ES-I3 (cell line): ENCODE data around the gene GRPEL2.

Experiments
- H3K36me3 ChIP-seq: 2 replicates; pipeline ENCODE4 v1.6.1; 2013; ENCODE audit warnings: mild to moderate bottlenecking, low read length, control low read depth, moderate library complexity; ENCODE audit not compliant: insufficient read depth
- H3K4me1 ChIP-seq: 2 replicates; pipeline ENCODE4 v1.6.1; 2013; ENCODE audit warnings: mild to moderate bottlenecking, control low read depth, low read length; ENCODE audit not compliant: insufficient read depth
- H3K9ac ChIP-seq: 2 replicates; pipeline ENCODE4 v1.6.1; 2013; ENCODE audit warnings: low read depth, mild to moderate bottlenecking, low read length, moderate library complexity
- H3K9me3 ChIP-seq: 2 replicates; pipeline ENCODE4 v1.6.1; 2013; ENCODE audit warnings: mild to moderate bottlenecking, low read length, moderate library complexity; ENCODE audit not compliant: control insufficient read depth, insufficient read depth

The GRPEL2 gene

DNA sequence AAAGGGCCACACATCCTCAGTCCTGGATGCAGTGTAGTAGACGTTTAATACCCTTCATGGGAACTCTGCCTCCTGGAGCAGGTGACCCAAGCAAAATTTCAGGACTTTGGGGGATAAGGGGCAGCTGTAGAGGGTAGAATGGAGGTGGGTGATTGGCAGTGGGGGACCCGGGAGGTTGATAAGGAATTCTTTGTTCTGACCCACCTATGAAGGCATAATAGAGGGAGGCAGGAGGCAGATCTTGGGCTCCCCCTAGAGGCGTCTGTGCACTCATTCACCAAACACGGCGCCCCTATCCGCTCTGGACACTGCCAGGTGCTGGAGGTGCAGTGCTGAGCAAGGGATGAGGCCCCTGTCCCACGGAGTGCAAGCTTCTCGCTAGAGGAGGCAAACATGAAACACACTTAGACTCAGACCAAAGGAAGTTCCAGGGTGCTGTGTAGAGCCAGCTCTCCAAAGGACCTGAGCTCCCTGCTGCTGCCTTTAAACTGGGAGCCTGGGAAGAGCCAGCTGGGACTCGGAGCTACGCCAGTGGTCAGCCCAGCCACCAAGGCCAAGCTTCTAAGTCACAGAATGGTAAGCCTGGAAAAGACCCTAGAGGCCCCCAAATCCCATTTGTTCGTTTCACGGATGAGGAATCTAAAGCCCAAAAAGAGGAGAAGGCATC lies 26.1 kb downstream of the GRPEL2 start:
- Histone ChIP-seq H3K36me3 (no peaks in the 10 kb centered on the region), H3K9me3 (no peaks in the 10 kb centered on the region), H3K4me1 (peaks cover 3% of the 10 kb centered on the region; the same call in 1 of the 2 replicates), H3K9ac (no peak overlapping the region)

DNA sequence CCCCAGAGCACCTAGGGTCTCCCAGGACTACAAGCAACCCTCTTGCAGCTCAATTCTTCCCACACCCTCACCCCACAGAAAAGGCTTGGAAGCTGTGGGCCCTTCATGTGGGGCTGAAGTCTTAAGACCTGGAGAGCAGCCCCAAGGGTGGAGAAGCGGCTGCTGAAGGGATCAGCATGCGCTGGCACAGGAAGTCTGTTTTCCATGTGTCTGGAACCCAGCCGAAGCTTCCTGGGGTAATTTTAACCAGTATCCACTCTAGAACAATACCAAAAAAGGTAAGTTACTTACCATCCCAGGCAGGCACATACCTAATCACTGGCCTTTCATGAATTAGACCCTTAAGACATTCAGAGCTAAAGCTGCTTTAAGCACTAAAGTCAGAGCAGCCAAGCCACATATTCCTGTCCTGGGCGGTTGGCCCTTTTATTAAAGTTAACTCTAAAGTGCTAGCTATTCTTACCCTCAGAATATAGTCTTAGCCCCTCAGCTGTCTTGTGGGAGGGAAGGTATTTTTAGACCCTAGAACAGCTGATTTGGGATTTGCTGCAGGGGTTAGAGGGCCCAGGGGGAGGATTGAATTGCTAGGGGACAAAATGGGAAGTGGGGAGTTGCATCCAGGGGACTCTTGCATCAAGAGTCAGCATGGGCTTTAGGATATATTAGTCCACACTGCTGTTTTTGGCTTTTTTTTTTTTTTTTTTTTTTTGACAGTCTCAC lies 26.9 kb downstream of the GRPEL2 start:
- H3K9ac ChIP-seq = no peak overlapping the region
- no peaks in the 10 kb centered on the region for H3K9me3 ChIP-seq
- peaks cover 2% of the 10 kb centered on the region; the same call in 1 of the 2 replicates for H3K4me1 ChIP-seq
- no peaks in the 10 kb centered on the region for H3K36me3 ChIP-seq

DNA sequence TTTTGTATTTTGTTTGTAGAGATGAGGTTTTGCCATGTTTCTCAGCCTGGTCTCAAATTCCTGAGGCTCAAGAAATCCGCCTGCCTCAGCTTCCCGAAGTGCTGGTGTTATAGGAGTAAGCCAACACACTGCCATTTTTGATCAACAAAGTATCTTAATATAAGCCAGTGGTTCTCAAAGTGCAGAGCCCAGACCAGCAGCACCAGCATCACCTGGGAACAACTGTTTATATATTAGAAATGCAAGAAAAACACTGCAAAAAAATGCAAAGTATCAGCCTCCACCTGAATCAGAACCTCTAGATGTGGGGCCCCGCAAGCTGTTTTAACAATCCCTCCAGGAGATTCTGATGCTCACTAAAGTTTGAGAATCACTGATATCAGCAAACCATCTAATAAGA lies 27.6 kb downstream of the GRPEL2 start:
- no peaks in the 10 kb centered on the region for H3K36me3 ChIP-seq
- no peaks in the 10 kb centered on the region for H3K9me3 ChIP-seq
- H3K4me1 ChIP-seq = no peaks in the 10 kb centered on the region; the same call in 1 of the 2 replicates
- no peak overlapping the region for H3K9ac ChIP-seq

DNA sequence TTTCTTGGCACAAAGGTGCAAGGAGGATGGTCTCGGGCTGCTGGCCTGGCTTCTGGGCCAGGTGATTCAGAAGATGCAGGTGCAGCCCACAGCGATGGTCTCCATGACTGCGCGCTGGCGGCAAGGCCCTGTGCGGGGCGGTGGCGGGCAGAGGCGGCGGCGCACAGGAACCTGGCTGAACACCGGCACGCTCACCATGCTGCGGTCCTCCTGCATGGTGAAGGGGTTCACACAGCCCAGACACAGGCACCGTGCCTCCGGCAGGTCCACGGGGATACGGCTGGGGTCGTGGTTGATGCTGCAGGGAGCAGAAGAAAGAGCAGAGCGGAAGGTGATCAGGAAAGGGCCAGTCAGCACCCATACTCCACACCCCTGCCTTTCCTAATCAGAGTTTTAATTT lies 29.0 kb downstream of the GRPEL2 start:
- H3K9me3 ChIP-seq = no peaks in the 10 kb centered on the region
- peaks cover 7% of the 10 kb centered on the region for H3K4me1 ChIP-seq
- no peaks in the 10 kb centered on the region for H3K36me3 ChIP-seq
- no peak overlapping the region for H3K9ac ChIP-seq

DNA sequence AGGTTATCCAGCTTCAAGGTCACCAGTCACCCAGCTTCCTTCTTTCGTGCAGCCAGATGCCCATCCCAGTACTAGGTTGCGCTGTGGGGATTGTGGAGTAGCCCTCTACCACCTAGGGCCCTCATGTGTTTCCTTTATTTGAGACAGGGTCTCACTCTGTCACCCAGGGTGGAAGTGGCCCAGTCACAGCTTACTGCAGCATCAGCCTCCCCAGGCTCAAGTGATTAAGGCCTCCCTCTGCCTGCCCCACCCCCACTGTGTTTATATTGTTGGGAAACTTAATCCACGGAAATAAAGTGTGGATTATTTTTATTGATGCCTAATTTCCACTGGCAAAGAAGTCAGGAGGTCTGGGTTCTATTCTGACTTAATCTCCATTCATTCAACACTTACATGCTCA lies 29.5 kb downstream of the GRPEL2 start:
- no peaks in the 10 kb centered on the region for H3K9me3 ChIP-seq
- peaks cover 7% of the 10 kb centered on the region for H3K4me1 ChIP-seq
- no peaks in the 10 kb centered on the region for H3K36me3 ChIP-seq
- no peak overlapping the region for H3K9ac ChIP-seq

DNA sequence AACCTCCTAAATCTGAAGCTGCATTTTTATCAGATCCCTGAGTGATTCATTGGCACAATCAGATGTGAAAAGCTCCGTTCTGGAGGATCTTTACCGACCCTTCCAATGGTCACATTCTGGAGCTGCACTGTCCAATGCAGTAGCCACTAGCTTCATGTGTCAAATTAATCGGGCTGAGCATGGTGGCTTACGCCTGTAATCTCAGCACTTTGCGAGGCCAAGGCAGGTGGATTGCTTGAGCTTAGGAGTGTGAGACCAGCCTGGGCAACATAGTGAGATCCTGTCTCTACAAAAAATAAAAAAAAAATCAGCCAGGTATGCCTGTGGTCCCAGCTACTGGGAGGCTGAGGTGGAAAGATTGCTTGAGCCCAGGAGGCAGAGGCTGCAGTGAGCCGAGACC lies 30.1 kb downstream of the GRPEL2 start:
- Histone ChIP-seq H3K9me3 (no peaks in the 10 kb centered on the region), H3K36me3 (no peaks in the 10 kb centered on the region), H3K9ac (no peak overlapping the region), H3K4me1 (peaks cover 7% of the 10 kb centered on the region)

DNA sequence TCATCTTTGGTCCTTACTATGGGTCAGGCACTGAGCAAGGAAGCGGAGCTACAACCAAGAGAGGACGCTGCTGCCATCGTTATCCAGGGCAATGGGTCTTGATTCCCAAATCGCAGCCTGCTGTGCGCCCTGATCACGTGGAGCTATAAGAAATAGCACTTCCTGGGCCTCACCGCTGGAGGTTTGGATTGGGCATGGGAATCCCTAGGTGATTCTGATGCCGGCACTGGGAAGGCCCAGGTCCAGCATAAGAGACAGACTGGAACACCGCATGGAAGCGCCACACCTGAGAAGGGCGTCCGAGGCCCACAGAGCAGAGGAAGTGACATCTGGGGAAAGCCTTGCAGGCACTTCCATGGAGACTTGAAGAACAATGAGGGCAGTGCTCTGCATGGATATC lies 30.8 kb downstream of the GRPEL2 start:
- Histone ChIP-seq H3K36me3 (no peaks in the 10 kb centered on the region), H3K9ac (no peak overlapping the region), H3K4me1 (peaks cover 7% of the 10 kb centered on the region), H3K9me3 (no peaks in the 10 kb centered on the region)

DNA sequence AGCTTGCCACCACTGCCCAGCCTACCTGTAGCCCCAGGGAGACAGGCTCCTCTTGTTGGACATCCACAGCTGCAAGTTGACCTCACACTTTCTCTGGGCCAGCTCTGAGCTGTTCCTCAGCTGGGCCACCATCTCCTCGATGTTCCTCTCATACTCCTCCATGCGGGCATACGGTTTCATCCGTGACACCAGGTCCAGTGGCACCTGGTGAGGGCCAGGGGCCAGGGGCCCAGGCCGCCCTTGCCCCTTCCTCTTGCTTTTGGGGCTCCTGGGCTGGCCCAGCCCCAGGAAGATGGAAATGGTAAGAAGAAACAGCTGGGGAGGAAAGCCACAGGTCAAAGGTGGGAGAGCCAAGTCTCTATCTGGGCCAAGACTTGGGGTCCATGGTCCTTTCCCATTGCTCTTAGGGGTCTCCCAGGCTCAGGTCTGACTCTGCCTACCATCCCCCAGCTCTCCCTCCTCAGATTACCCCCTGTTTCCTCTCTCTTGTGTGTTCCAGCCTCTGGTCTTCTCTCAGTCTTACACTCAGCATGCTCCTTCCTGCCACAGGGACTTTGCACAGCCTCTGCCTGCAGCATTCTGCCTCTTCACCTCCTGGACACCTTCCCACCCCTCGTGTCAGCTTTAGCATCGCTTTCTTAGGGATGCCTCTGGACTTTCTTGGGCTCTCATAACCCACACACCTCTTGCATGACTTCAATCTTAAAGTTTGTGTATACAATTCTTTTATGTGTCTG lies 31.6 kb downstream of the GRPEL2 start:
- Histone ChIP-seq H3K9ac (no peak overlapping the region), H3K9me3 (no peaks in the 10 kb centered on the region), H3K4me1 (peaks cover 7% of the 10 kb centered on the region), H3K36me3 (no peaks in the 10 kb centered on the region)

DNA sequence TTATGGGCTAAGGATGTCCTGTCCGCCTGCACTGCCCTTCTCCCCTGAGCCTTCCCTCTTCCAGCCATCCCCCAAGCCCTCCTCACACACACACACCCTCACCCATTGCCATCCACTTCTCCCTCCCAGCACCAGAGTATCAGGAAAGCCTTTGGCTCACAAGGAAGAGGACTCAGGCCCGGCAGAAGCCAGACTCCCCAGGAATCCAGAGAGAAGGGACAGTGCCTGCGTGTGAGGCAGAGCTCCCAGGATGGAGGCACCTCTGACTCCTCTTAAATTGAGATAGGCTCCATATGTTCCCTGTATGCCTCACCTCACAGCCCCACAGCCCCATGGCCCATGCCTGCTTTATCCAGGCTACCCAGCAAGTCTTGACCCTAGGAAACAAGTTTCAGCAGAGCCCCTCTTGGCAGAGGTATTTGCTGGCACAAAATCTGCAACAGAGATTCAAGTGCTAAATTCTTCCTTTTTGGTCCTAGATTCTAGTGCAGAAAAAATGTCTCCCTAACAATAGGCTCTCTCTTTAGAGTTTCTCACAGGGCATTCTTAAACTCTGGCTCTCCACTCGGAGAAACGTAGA lies 33.0 kb downstream of the GRPEL2 start:
- Histone ChIP-seq H3K9me3 (no peaks in the 10 kb centered on the region), H3K36me3 (no peaks in the 10 kb centered on the region), H3K9ac (no peak overlapping the region), H3K4me1 (peaks cover 10% of the 10 kb centered on the region)

DNA sequence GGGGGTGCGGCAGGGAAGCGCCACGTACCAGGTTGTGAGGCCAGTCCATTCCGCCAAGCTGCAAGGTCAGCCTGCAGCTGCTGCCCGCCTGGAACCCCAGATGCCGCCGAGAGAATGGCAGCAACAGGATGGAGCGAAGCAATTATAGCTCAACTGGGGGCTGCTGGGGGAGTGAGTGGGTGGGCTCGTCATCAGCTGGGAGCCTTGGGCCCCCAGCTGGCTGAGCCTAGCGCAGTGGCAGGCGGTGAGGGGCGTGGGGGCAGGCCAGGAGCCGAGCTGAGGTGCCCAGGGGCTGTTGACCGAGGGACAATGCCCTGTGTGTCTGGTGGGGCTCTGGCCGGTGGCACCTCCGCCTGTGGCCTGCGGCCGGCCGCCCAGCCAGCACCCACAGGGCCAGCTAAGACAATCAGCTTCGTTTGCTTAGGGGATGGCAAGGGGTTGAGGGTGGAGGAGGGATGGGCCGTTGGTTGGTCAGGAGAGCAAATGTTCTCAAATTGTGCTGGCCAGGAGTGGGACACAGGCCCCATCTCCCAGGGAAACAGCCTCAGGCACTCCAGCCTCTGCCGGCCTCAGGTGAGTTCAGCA lies 34.0 kb downstream of the GRPEL2 start, which contains the start of gene IL17B:
IL17B (minus strand) TSS at position 116 of the 585 bp plus-strand sequence; CDS start at position 49, 67 bp downstream.
- Histone ChIP-seq H3K4me1 (peaks cover 10% of the 10 kb centered on the region), H3K9me3 (no peaks in the 10 kb centered on the region), H3K9ac (no peak within 1 kb of the TSS), H3K36me3 (no peaks in the 10 kb centered on the region)

DNA sequence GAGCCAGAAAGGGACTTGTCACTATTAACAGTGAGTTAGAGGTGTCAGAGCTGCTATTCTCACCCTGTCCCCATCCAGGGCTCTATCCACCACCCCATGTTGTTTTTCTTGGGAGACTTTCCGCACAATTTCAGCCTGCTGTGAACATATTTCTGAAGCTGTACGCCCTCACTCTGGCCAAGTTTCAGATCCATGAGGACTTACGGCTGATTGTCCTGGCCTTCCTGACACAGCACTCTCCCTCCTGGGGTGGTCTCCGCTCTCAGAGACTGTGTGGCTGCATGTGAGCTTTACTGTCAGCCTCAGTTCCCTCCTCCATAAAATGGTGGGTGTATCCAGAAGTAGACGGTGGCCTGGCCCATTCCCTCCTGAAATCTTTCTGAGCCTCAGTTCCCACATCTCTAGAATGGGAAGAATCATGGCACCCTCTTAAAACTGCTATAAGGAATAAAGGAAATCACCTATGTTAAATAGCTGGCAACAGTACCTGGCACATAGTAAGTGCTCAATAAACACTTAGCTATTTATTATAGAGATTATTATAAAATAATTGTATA lies 34.6 kb downstream of the GRPEL2 start:
- H3K4me1 ChIP-seq = peaks cover 10% of the 10 kb centered on the region
- no peak overlapping the region for H3K9ac ChIP-seq
- H3K36me3 ChIP-seq = no peaks in the 10 kb centered on the region
- no peaks in the 10 kb centered on the region for H3K9me3 ChIP-seq

DNA sequence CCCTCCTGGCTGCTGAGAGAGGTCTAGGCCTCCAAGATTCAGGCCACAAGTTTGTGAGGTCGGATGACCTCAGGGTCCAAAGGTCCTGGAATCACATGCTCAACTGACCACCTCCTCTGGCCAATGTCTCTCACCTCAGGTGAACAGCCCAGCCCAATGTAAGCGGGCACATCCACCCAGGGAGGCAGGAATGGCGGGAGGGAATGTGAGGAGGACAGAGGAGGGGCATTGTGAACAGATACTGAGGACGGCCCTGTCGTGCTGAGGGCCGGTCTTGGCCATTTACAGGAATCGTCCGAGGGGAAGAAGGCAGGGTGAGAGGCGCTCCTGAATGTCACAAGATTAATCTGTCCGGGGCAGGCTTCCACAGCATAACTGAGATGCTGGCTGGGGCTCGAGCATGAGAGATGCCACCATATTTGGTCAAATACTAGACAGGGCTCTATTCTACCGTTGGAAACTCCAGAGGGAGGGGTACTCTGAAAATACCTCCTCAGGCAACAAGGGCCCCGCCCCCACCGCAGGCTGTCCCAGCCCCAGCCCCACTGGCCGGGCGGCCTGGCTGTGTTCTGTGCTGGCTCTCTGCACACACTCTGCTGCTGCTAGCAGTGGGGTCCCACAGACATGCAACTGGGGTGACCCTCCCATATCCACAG lies 35.3 kb downstream of the GRPEL2 start:
- peaks cover 10% of the 10 kb centered on the region for H3K4me1 ChIP-seq
- no peak overlapping the region for H3K9ac ChIP-seq
- no peaks in the 10 kb centered on the region for H3K36me3 ChIP-seq
- no peaks in the 10 kb centered on the region for H3K9me3 ChIP-seq

DNA sequence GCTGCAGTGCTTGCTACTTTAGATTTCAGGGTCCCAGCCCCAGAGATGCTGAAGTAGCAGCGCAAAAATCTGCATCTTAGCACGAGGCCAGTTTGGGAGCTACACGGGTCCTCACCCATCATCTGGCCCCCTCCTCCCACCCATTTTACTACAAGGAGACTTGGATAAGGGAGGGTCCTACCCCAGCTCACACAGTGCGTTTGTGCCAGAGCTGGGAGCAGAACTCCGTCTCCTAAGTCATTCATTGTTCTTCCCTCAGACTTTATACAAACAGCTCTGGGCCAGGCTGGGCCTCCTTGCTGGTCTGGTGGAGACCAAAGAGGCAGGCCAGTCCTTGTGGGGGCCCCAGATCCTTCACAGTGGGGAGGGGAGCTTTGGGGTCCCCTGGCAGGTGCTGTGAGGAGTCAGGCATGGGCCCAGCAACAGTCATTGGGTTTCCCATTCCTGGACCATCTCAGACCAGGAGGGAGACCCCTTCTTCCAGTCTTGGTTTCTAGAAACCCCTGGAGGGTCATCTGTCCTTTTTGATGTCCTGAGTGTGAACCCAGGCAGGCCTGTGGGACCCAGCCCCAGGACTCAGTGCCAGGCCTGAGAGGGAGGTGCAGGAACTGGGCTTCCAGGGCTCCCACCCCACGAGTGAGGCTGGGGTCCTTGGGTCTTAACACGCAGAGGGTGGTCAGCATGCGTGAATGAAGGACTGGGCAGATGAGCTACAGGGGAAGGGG lies 36.1 kb downstream of the GRPEL2 start:
- Histone ChIP-seq H3K9me3 (no peaks in the 10 kb centered on the region), H3K36me3 (no peaks in the 10 kb centered on the region), H3K9ac (no peak overlapping the region), H3K4me1 (peaks cover 15% of the 10 kb centered on the region)
